Stimulated activated CD4-positive, alpha-beta T cell treated with anti-CD3 and anti-CD28 coated beads, Interleukin-12 subunit alpha, Interleukin-12 subunit beta, amount 100 ng/mL, for 4 hours (primary cell): Measurements from ENCODE around the gene DPYSL3.
"Not testable (repeated sequence)": the region's sequence is repeated elsewhere in the genome, so short reads cannot be mapped to it uniquely, and the experiment has no call there.

Source experiments
- DNase-seq: peaks from one replicate; pipeline ENCODE4 v3.0.0-alpha.2; 2020

The DPYSL3 gene

GRCh38 chr5:147509710-147510651 is at the start of gene DPYSL3:
Gene DPYSL3, minus strand, starts transcription at chr5:147510068. Its CDS starts 210 bp downstream, at chr5:147509858.
- DNase-seq: no peak

DNA sequence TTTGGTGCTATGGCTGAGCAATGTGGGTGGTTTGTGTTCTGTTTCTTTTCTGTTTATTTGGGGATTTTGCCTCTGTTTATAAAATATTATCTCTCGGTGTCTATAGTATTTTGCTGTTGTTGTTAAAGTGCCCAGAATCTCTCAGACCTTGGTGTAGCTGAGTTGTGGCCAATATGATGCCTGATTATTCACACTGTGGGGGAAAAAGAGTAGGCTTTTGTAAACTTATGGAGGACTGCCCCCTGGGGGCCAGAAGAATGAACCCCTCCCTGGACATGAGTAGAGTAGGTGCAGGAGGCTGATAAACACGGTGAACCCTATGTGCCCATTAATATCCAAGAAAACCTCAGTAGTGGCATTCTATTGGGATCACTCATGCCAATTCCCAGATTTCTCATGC is 49.0 kb upstream of the DPYSL3 start:
- no peak for DNase-seq

DNA sequence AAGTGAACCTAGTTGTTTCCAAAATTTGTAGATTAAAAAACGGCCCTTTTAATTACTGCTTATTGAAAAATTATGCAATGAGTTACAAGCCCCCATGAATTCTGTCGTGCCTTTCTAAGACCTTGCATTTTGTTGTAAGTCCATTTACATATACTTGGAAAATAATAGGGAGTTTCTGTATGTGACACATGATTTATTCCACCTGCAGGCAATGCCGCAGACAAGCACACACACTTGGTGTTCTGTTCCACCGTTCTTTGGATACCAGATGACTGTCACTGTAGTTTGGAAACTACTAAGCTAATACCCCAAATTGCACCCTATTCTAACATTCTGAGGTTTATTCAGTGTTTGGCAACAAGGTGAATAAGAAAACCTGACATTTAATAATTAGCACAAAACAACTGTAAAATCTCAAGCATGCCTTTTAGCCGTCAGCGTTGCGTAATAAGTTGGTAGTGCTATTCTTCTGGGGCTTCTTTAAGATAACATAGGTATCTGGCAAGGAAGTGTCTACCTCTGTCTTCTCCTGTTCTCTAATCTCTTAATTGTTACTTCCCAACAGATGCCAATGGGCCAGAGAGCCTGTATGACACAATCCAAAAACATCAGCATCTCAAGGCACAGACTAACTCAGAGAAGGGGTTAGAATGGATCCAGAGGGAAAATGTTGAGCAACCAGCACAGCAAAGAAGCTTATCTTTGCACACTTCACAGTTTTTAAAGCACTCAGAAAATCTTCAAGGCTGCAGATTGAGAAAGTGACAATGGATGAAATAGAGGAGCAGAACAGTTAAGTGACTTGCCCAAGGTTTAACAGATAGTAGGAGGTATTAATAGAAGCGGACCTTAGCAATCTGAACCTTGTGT is 48.2 kb upstream of the DPYSL3 start:
- no peak for DNase-seq

DNA sequence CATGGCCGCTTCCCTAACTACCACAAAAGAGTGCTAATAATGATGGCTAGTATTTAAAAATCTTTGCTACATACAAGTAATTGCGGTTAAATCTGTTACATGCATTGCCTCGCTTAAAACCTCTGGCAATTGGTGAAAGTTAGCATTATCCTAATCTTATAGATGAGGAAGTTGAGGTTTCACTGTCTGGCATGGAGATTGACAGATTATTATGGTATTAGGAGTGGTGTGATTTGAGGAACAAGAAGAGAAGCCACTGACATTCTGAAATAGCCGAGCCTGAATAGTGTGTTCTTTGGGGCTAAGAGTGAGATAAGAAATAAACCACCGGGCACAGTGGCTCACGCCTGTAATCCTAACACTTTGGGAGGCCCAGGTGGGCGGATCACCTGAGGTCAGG is 45.3 kb upstream of the DPYSL3 start:
- DNase-seq: no peak

GRCh38 chr5:147554261-147554817 is 44.5 kb upstream of the DPYSL3 start:
- DNase-seq: no peak

GRCh38 chr5:147553817-147554216 is 43.9 kb upstream of the DPYSL3 start:
- DNase-seq: not testable (repeated sequence)

DNA sequence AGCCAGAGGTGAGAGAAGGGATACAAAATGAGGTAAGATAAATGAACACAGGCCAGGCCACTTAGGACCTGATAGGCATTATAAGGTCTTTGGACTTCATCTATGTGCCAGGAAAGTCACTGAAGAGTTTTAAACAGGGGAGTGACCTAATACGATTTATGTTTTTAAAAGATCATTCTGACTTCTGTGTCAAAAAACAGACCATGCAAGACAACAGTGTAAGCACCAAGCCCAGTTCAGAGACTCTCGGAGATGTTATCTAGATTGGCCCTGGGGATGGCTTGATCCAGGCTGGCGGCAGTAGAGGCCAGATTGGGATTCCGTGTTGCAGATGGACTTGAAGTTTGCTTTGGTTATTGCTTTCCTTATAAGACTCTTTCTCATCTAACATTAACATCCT is 43.0 kb upstream of the DPYSL3 start:
- DNase-seq: no peak

- no peak for DNase-seq
Measured at GRCh38 chr5:147551677-147552076, 41.8 kb upstream of the DPYSL3 start.

GRCh38 chr5:147547730-147548129 is 37.9 kb upstream of the DPYSL3 start:
- DNase-seq: no peak

GRCh38 chr5:147544556-147544955 is 34.7 kb upstream of the DPYSL3 start:
- no peak for DNase-seq

GRCh38 chr5:147539053-147539452 is 29.2 kb upstream of the DPYSL3 start:
- DNase-seq: no peak

- DNase-seq: no peak
Measured at GRCh38 chr5:147538236-147538635, 28.4 kb upstream of the DPYSL3 start.

GRCh38 chr5:147534172-147534951 is 24.5 kb upstream of the DPYSL3 start:
- DNase-seq: no peak

GRCh38 chr5:147532156-147532555 is 22.3 kb upstream of the DPYSL3 start:
- DNase-seq: no peak

DNA sequence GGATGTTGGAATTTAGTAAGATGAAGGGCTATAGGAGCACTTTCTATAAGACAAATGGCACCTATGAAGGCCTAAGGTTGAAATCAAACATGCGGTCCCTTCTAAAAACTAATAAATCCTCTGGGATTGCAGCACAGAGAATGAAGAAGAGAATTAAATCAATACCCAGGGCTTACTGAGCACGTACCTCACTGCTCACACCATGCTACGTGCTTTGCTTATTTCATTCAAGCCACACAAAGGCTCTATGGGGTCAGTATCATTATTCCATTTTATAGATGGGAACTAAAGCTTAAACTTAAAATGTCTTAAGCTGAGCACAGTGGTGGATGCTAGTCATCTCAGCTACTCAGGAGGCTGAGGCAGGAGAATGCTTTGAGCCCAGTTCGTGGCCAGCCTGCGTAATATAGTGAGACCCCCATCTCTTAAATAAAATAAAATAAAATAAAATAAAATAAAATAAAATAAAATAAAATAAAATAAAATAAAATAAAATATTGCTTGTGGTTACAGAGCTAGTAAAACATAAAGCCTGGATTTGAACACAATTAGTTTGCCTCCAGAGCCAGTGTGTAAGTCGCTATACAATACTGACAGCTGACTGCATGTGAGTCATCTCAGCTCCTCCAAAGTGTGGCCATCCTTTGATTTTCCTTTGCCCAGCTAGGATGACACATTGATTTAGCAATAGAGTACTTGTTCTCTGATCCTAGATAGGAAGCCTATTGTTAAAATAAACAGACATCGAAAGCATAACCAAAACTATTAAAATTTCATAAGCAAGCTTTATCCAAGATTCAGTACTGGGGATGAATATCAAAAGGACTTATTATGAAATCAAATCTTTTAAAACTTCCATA is 20.9 kb upstream of the DPYSL3 start:
- no peak for DNase-seq

GRCh38 chr5:147523069-147523468 is 13.2 kb upstream of the DPYSL3 start:
- DNase-seq: no peak

- DNase-seq: no peak
Measured at GRCh38 chr5:147522435-147522834, 12.6 kb upstream of the DPYSL3 start.

- DNase-seq: no peak
Measured at GRCh38 chr5:147520450-147520849, 10.6 kb upstream of the DPYSL3 start.

GRCh38 chr5:147519380-147519779 is 9.5 kb upstream of the DPYSL3 start:
- DNase-seq: no peak

DNA sequence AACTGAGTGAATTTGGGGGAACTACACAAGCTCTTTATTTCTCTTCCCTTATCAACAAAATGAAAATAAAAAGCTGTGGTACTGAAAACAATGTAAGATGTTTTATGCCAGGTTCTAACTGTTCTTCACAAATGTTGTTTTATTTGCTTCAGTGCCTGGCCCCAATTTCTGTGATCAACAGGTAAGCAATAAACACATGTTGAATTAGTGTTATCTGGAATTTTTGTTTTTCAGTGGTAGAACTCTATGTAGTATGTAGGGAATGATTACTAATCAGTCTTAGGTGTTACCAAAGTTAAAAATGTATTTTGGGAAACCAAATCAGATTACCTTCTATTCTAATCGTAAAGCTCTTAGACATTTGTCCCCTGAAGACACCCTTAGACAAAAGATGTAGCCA is 7.5 kb upstream of the DPYSL3 start:
- DNase-seq: no peak

DNA sequence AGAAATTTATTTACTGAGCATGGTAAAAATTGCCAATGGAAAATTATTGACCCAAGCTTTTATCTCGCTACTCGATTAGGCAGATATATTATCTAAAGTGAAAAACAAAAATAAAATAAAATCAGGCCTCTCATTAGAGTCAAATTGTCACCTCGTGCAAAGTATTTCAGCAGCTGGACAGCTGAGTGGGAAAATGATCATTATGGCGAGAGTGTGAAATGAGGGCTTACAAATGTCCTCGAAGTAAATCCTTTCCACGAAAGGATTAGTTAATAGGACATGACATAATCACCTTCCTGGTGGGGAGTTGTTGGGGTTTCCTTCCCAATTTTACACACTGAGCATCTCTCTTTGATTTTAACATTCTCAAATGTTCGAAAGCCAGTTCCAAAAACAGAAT is 5.4 kb upstream of the DPYSL3 start:
- no peak for DNase-seq
